BLaER1 treated with 17β-estradiol and CSF1 and Interleukin-3, amounts not matched to agents 10 nM and 100 nM (cell line): ENCODE results near the gene SREBF2.

Experiments
- H3K27ac ChIP-seq, 11 experiments: shearing (Covaris generic); formaldehyde crosslinking; 2 replicates each; pipeline ENCODE4 v1.8.1; 2022
- H3K27me3 ChIP-seq, 11 experiments: shearing (Covaris generic); formaldehyde crosslinking; 2 replicates each; pipeline ENCODE4 v1.8.1; 2022
- H3K36me3 ChIP-seq, 11 experiments: shearing (Covaris generic); formaldehyde crosslinking; 2 replicates each; pipeline ENCODE4 v1.8.1; 2022
- H3K4me1 ChIP-seq, 10 experiments: shearing (Covaris generic); formaldehyde crosslinking; 2 replicates each; pipeline ENCODE4 v1.8.1; 2022
- H3K4me2 ChIP-seq, 11 experiments: shearing (Covaris generic); formaldehyde crosslinking; 2 replicates each; pipeline ENCODE4 v1.8.1; 2022
- H3K4me3 ChIP-seq, 10 experiments: shearing (Covaris generic); formaldehyde crosslinking; 2 replicates each; pipeline ENCODE4 v1.8.1; 2022
- H3K9ac ChIP-seq, 11 experiments: shearing (Covaris generic); formaldehyde crosslinking; 2 replicates each; pipeline ENCODE4 v1.8.1; 2022
- H3K9me3 ChIP-seq, 11 experiments: shearing (Covaris generic); formaldehyde crosslinking; replicated peaks in 1 of 11; 2 replicates each; pipeline ENCODE4 v1.8.1; 2022
- H4K20me1 ChIP-seq, 11 experiments: shearing (Covaris generic); formaldehyde crosslinking; 2 replicates each; pipeline ENCODE4 v1.8.1; 2022
- Cebpa-rat ChIP-seq, 11 experiments: shearing (Covaris generic); IDR thresholded peaks; 2 replicates each; pipeline ENCODE4 v1.8.1; 2022

SREBF2 gene

GRCh38 chr22:41842996-41843970 lies 10.4 kb downstream of the SREBF2 start:
- H3K4me1 ChIP-seq = peaks cover 39 to 79% (median 60%) of the 10 kb centered on the region in 10 experiments
- peaks cover 22 to 87% (median 56%) of the 10 kb centered on the region in 11 experiments for H3K36me3 ChIP-seq
- H3K27me3 ChIP-seq = no peaks in the 10 kb centered on the region
- TF ChIP-seq Cebpa-rat (IDR thresholded peaks at IDR 0.05) = no peak
- peaks cover 80 to 100% (median 100%) of the 10 kb centered on the region in 11 experiments; a peak in 21 of 22 replicates for H4K20me1 ChIP-seq
- H3K9me3 ChIP-seq = no peaks in the 10 kb centered on the region
- no peak overlapping the region for H3K9ac ChIP-seq
- no peak overlapping the region for H3K27ac ChIP-seq
- H3K4me2 ChIP-seq = peak overlapping the region in 2 of 11 experiments; percentile 0 to 6; a peak in 2 of 22 replicates
- no peak overlapping the region for H3K4me3 ChIP-seq

- Histone ChIP-seq H3K4me2 (peak overlapping the region in 4 of 11 experiments; percentile 6 to 35 (median 15); a peak in 2 of 22 replicates), H3K9ac (no peak overlapping the region), H4K20me1 (peaks cover 73 to 100% (median 100%) of the 10 kb centered on the region in 11 experiments; a peak in 21 of 22 replicates), H3K27ac (no peak overlapping the region), H3K4me3 (no peak overlapping the region), H3K27me3 (no peaks in the 10 kb centered on the region), H3K4me1 (peaks cover 40 to 79% (median 60%) of the 10 kb centered on the region in 10 experiments), H3K36me3 (peaks cover 22 to 87% (median 50%) of the 10 kb centered on the region in 11 experiments), H3K9me3 (no peaks in the 10 kb centered on the region)
- no peak for TF ChIP-seq Cebpa-rat (IDR thresholded peaks at IDR 0.05)
Observed at GRCh38 chr22:41844036-41844435, 11.1 kb downstream of the SREBF2 start.

- H3K4me3 ChIP-seq = no peak overlapping the region
- peaks cover 69 to 100% (median 100%) of the 10 kb centered on the region in 11 experiments; a peak in 21 of 22 replicates for H4K20me1 ChIP-seq
- peaks cover 22 to 86% (median 45%) of the 10 kb centered on the region in 11 experiments for H3K36me3 ChIP-seq
- no peak for TF ChIP-seq Cebpa-rat (IDR thresholded peaks at IDR 0.05)
- no peak overlapping the region for H3K27ac ChIP-seq
- H3K4me2 ChIP-seq = peak overlapping the region in 6 of 11 experiments; percentile 6 to 47 (median 15); a peak in 4 of 22 replicates
- no peaks in the 10 kb centered on the region for H3K27me3 ChIP-seq
- peaks cover 43 to 83% (median 58%) of the 10 kb centered on the region in 10 experiments for H3K4me1 ChIP-seq
- H3K9ac ChIP-seq = no peak overlapping the region; a peak in 1 of 22 replicates
- H3K9me3 ChIP-seq = no peaks in the 10 kb centered on the region
Observed at GRCh38 chr22:41844513-41844912, 11.6 kb downstream of the SREBF2 start.

- peaks cover 43 to 75% (median 52%) of the 10 kb centered on the region in 10 experiments for H3K4me1 ChIP-seq
- peaks cover 66 to 100% (median 100%) of the 10 kb centered on the region in 11 experiments; a peak in 21 of 22 replicates for H4K20me1 ChIP-seq
- peaks cover 20 to 85% (median 37%) of the 10 kb centered on the region in 11 experiments for H3K36me3 ChIP-seq
- TF ChIP-seq Cebpa-rat (IDR thresholded peaks at IDR 0.05) = no peak
- H3K4me2 ChIP-seq = peak overlapping the region; percentile 17 to 66 (median 36); a peak in 20 of 22 replicates
- no peak overlapping the region for H3K4me3 ChIP-seq
- H3K27me3 ChIP-seq = no peaks in the 10 kb centered on the region
- no peaks in the 10 kb centered on the region for H3K9me3 ChIP-seq
- peak overlapping the region in 1 of 11 experiments; percentile 2; a peak in 1 of 22 replicates for H3K9ac ChIP-seq
- peak overlapping the region in 4 of 11 experiments; percentile 2 to 68 (median 18); a peak in 5 of 22 replicates for H3K27ac ChIP-seq
Observed at GRCh38 chr22:41845380-41846267, 12.7 kb downstream of the SREBF2 start.

- Histone ChIP-seq H3K36me3 (peaks cover 16 to 85% (median 35%) of the 10 kb centered on the region in 11 experiments; a peak in 21 of 22 replicates), H3K4me2 (peak overlapping the region; percentile 17 to 66 (median 36); a peak in 21 of 22 replicates), H3K4me1 (peaks cover 43 to 69% (median 52%) of the 10 kb centered on the region in 10 experiments), H3K27ac (peak overlapping the region in 5 of 11 experiments; percentile 2 to 68 (median 18); a peak in 4 of 22 replicates), H4K20me1 (peaks cover 62 to 100% (median 98%) of the 10 kb centered on the region in 11 experiments; a peak in 21 of 22 replicates), H3K9me3 (no peaks in the 10 kb centered on the region), H3K9ac (peak overlapping the region in 2 of 11 experiments; percentile 19 to 28; a peak in 2 of 22 replicates), H3K27me3 (no peaks in the 10 kb centered on the region), H3K4me3 (no peak overlapping the region)
- TF ChIP-seq Cebpa-rat (IDR thresholded peaks at IDR 0.05) = no peak
Observed at GRCh38 chr22:41846268-41846987, 13.5 kb downstream of the SREBF2 start.

GRCh38 chr22:41847300-41847699 lies 14.4 kb downstream of the SREBF2 start:
- Histone ChIP-seq H3K27ac (peak overlapping the region in 3 of 11 experiments; percentile 1 to 68 (median 15); a peak in 2 of 22 replicates), H3K9ac (no peak overlapping the region), H3K9me3 (no peaks in the 10 kb centered on the region), H3K36me3 (peaks cover 13 to 82% (median 29%) of the 10 kb centered on the region in 11 experiments; a peak in 21 of 22 replicates), H3K4me2 (peak overlapping the region in 6 of 11 experiments; percentile 9 to 66 (median 48); a peak in 5 of 22 replicates), H4K20me1 (peaks cover 59 to 100% (median 96%) of the 10 kb centered on the region in 11 experiments; a peak in 21 of 22 replicates), H3K4me3 (no peak overlapping the region), H3K4me1 (peaks cover 43 to 69% (median 52%) of the 10 kb centered on the region in 10 experiments), H3K27me3 (no peaks in the 10 kb centered on the region)
- TF ChIP-seq Cebpa-rat (IDR thresholded peaks at IDR 0.05) = no peak

- H3K4me2 ChIP-seq = peak overlapping the region in 10 of 11 experiments; percentile 3 to 71 (median 52); a peak in 15 of 22 replicates
- H3K4me3 ChIP-seq = no peak overlapping the region
- no peaks in the 10 kb centered on the region for H3K27me3 ChIP-seq
- H3K27ac ChIP-seq = peak overlapping the region in 7 of 11 experiments; percentile 3 to 68 (median 29); a peak in 9 of 22 replicates
- peak in 6 of 11 experiments; percentile 33 to 74 (median 38); a peak in 6 of 22 replicates for TF ChIP-seq Cebpa-rat (IDR thresholded peaks at IDR 0.05)
- H3K4me1 ChIP-seq = peaks cover 43 to 61% (median 50%) of the 10 kb centered on the region in 10 experiments
- no peaks in the 10 kb centered on the region for H3K9me3 ChIP-seq
- peaks cover 47 to 100% (median 96%) of the 10 kb centered on the region in 11 experiments; a peak in 21 of 22 replicates for H4K20me1 ChIP-seq
- peak overlapping the region in 2 of 11 experiments; percentile 35 to 44; a peak in 3 of 22 replicates for H3K9ac ChIP-seq
- peaks cover 1 to 80% (median 25%) of the 10 kb centered on the region in 11 experiments; a peak in 18 of 22 replicates for H3K36me3 ChIP-seq
Observed at GRCh38 chr22:41848468-41848867, 15.6 kb downstream of the SREBF2 start.
